Measurements from ENCODE around the gene ADD3. TPM values are rescaled to one million over a fixed set of nuclear protein-coding genes. Genes with fewer than 3 reads are reported as not detected.
"Not testable (repeated sequence)": the region's sequence is repeated elsewhere in the genome, so short reads cannot be mapped to it uniquely, and the experiment has no call there.

ADD3 gene
- total RNA-seq, 1 donor from 2014 or later: 113 TPM

GRCh38 chr10:110113670-110114337 is 106.0 kb downstream of the ADD3 start:
- H3K27me3 ChIP-seq (ENCODE audit: control insufficient read depth in 3 of 3, insufficient read depth in 3 of 3, low read length in 3 of 3): no peaks in the 10 kb centered on the region
- no peak overlapping the region for H3K4me3 ChIP-seq (ENCODE audit: low read length in 3 of 3)
- peaks cover 0 to 5% (median 0%) of the 10 kb centered on the region in 3 donors for H3K4me1 ChIP-seq (ENCODE audit: control insufficient read depth in 3 of 3, insufficient read depth in 3 of 3, low read length in 3 of 3)
- peaks cover 0 to 5% (median 0%) of the 10 kb centered on the region in 3 donors for H3K36me3 ChIP-seq (ENCODE audit: control insufficient read depth in 3 of 3, insufficient read depth in 3 of 3, low read length in 3 of 3)
- no peaks in the 10 kb centered on the region for H3K9me3 ChIP-seq (ENCODE audit: control insufficient read depth in 3 of 3, low read length in 3 of 3)
- no peak overlapping the region for H3K9ac ChIP-seq (ENCODE audit: low read depth in 1 of 3, low read length in 3 of 3)
- no peak overlapping the region for H3K27ac ChIP-seq (ENCODE audit: low read depth, low read length)

- H3K4me1 ChIP-seq (ENCODE audit: control insufficient read depth in 3 of 3, insufficient read depth in 3 of 3, low read length in 3 of 3): peaks cover 0 to 12% (median 0%) of the 10 kb centered on the region in 3 donors
- not testable (repeated sequence) for H3K9me3 ChIP-seq (ENCODE audit: control insufficient read depth in 3 of 3, low read length in 3 of 3); H3K9ac ChIP-seq (ENCODE audit: low read depth in 1 of 3, low read length in 3 of 3); H3K4me3 ChIP-seq (ENCODE audit: low read length in 3 of 3); H3K36me3 ChIP-seq (ENCODE audit: control insufficient read depth in 3 of 3, insufficient read depth in 3 of 3, low read length in 3 of 3); H3K27me3 ChIP-seq (ENCODE audit: control insufficient read depth in 3 of 3, insufficient read depth in 3 of 3, low read length in 3 of 3); H3K27ac ChIP-seq (ENCODE audit: low read depth, low read length)
These were observed 106.9 kb downstream of the ADD3 start for GRCh38 chr10:110114668-110115067.

GRCh38 chr10:110115784-110116520 is 108.2 kb downstream of the ADD3 start:
- Histone ChIP-seq H3K9me3 (ENCODE audit: control insufficient read depth in 3 of 3, low read length in 3 of 3) (no peaks in the 10 kb centered on the region), H3K9ac (ENCODE audit: low read depth in 1 of 3, low read length in 3 of 3) (no peak overlapping the region), H3K4me1 (ENCODE audit: control insufficient read depth in 3 of 3, insufficient read depth in 3 of 3, low read length in 3 of 3) (peaks cover 0 to 14% (median 0%) of the 10 kb centered on the region in 3 donors), H3K27ac (ENCODE audit: low read depth, low read length) (no peak overlapping the region), H3K36me3 (ENCODE audit: control insufficient read depth in 3 of 3, insufficient read depth in 3 of 3, low read length in 3 of 3) (peaks cover 0 to 4% (median 0%) of the 10 kb centered on the region in 3 donors), H3K4me3 (ENCODE audit: low read length in 3 of 3) (no peak overlapping the region), H3K27me3 (ENCODE audit: control insufficient read depth in 3 of 3, insufficient read depth in 3 of 3, low read length in 3 of 3) (no peaks in the 10 kb centered on the region)

GRCh38 chr10:110118891-110119621 is 111.3 kb downstream of the ADD3 start:
- H3K4me1 ChIP-seq (ENCODE audit: control insufficient read depth in 3 of 3, insufficient read depth in 3 of 3, low read length in 3 of 3): peaks cover 0 to 14% (median 0%) of the 10 kb centered on the region in 3 donors
- H3K9me3 ChIP-seq (ENCODE audit: control insufficient read depth in 3 of 3, low read length in 3 of 3): no peaks in the 10 kb centered on the region
- H3K9ac ChIP-seq (ENCODE audit: low read depth in 1 of 3, low read length in 3 of 3): no peak overlapping the region
- H3K27me3 ChIP-seq (ENCODE audit: control insufficient read depth in 3 of 3, insufficient read depth in 3 of 3, low read length in 3 of 3): no peaks in the 10 kb centered on the region
- H3K4me3 ChIP-seq (ENCODE audit: low read length in 3 of 3): no peak overlapping the region
- peaks cover 0 to 5% (median 0%) of the 10 kb centered on the region in 3 donors for H3K36me3 ChIP-seq (ENCODE audit: control insufficient read depth in 3 of 3, insufficient read depth in 3 of 3, low read length in 3 of 3)
- H3K27ac ChIP-seq (ENCODE audit: low read depth, low read length): peak overlapping the region; percentile 42

GRCh38 chr10:110123594-110123993 is 115.8 kb downstream of the ADD3 start:
- Histone ChIP-seq H3K27me3 (ENCODE audit: control insufficient read depth in 3 of 3, insufficient read depth in 3 of 3, low read length in 3 of 3) (no peaks in the 10 kb centered on the region), H3K9me3 (ENCODE audit: control insufficient read depth in 3 of 3, low read length in 3 of 3) (no peaks in the 10 kb centered on the region), H3K4me3 (ENCODE audit: low read length in 3 of 3) (no peak overlapping the region), H3K27ac (ENCODE audit: low read depth, low read length) (no peak overlapping the region), H3K36me3 (ENCODE audit: control insufficient read depth in 3 of 3, insufficient read depth in 3 of 3, low read length in 3 of 3) (peaks cover 0 to 5% (median 0%) of the 10 kb centered on the region in 3 donors), H3K9ac (ENCODE audit: low read depth in 1 of 3, low read length in 3 of 3) (no peak overlapping the region), H3K4me1 (ENCODE audit: control insufficient read depth in 3 of 3, insufficient read depth in 3 of 3, low read length in 3 of 3) (peaks cover 0 to 11% (median 0%) of the 10 kb centered on the region in 3 donors)

- no peak overlapping the region for H3K9ac ChIP-seq (ENCODE audit: low read depth in 1 of 3, low read length in 3 of 3)
- no peaks in the 10 kb centered on the region for H3K9me3 ChIP-seq (ENCODE audit: control insufficient read depth in 3 of 3, low read length in 3 of 3)
- peaks cover 0 to 18% (median 0%) of the 10 kb centered on the region in 3 donors for H3K36me3 ChIP-seq (ENCODE audit: control insufficient read depth in 3 of 3, insufficient read depth in 3 of 3, low read length in 3 of 3)
- no peaks in the 10 kb centered on the region for H3K4me1 ChIP-seq (ENCODE audit: control insufficient read depth in 3 of 3, insufficient read depth in 3 of 3, low read length in 3 of 3)
- no peak overlapping the region for H3K4me3 ChIP-seq (ENCODE audit: low read length in 3 of 3)
- H3K27me3 ChIP-seq (ENCODE audit: control insufficient read depth in 3 of 3, insufficient read depth in 3 of 3, low read length in 3 of 3): no peaks in the 10 kb centered on the region
- H3K27ac ChIP-seq (ENCODE audit: low read depth, low read length): no peak overlapping the region
These were observed 121.7 kb downstream of the ADD3 start for GRCh38 chr10:110129490-110129889.

- H3K4me3 ChIP-seq (ENCODE audit: low read length in 3 of 3): no peak overlapping the region
- no peaks in the 10 kb centered on the region for H3K9me3 ChIP-seq (ENCODE audit: control insufficient read depth in 3 of 3, low read length in 3 of 3)
- no peak overlapping the region for H3K9ac ChIP-seq (ENCODE audit: low read depth in 1 of 3, low read length in 3 of 3)
- H3K4me1 ChIP-seq (ENCODE audit: control insufficient read depth in 3 of 3, insufficient read depth in 3 of 3, low read length in 3 of 3): no peaks in the 10 kb centered on the region
- H3K27ac ChIP-seq (ENCODE audit: low read depth, low read length): no peak overlapping the region
- H3K27me3 ChIP-seq (ENCODE audit: control insufficient read depth in 3 of 3, insufficient read depth in 3 of 3, low read length in 3 of 3): no peaks in the 10 kb centered on the region
- peaks cover 0 to 16% (median 0%) of the 10 kb centered on the region in 3 donors for H3K36me3 ChIP-seq (ENCODE audit: control insufficient read depth in 3 of 3, insufficient read depth in 3 of 3, low read length in 3 of 3)
These were observed 127.1 kb downstream of the ADD3 start for GRCh38 chr10:110134917-110135316.

- not testable (repeated sequence) for H3K9me3 ChIP-seq (ENCODE audit: control insufficient read depth in 3 of 3, low read length in 3 of 3); H3K4me1 ChIP-seq (ENCODE audit: control insufficient read depth in 3 of 3, insufficient read depth in 3 of 3, low read length in 3 of 3); H3K27me3 ChIP-seq (ENCODE audit: control insufficient read depth in 3 of 3, insufficient read depth in 3 of 3, low read length in 3 of 3); H3K27ac ChIP-seq (ENCODE audit: low read depth, low read length); H3K9ac ChIP-seq (ENCODE audit: low read depth in 1 of 3, low read length in 3 of 3); H3K4me3 ChIP-seq (ENCODE audit: low read length in 3 of 3)
- peaks cover 0 to 11% (median 0%) of the 10 kb centered on the region in 3 donors for H3K36me3 ChIP-seq (ENCODE audit: control insufficient read depth in 3 of 3, insufficient read depth in 3 of 3, low read length in 3 of 3)
These were observed 128.1 kb downstream of the ADD3 start for GRCh38 chr10:110135836-110136235.

GRCh38 chr10:110137142-110137545 is 129.4 kb downstream of the ADD3 start:
- peak overlapping the region; percentile 36 for H3K27ac ChIP-seq (ENCODE audit: low read depth, low read length)
- H3K4me3 ChIP-seq (ENCODE audit: low read length in 3 of 3): no peak overlapping the region
- peaks cover 3 to 4% (median 3%) of the 10 kb centered on the region in 3 donors for H3K4me1 ChIP-seq (ENCODE audit: control insufficient read depth in 3 of 3, insufficient read depth in 3 of 3, low read length in 3 of 3)

More at GRCh38 chr10:110137142-110137545, 129.4 kb downstream of the ADD3 start:
- Histone ChIP-seq H3K9me3 (ENCODE audit: control insufficient read depth in 3 of 3, low read length in 3 of 3) (no peaks in the 10 kb centered on the region), H3K9ac (ENCODE audit: low read depth in 1 of 3, low read length in 3 of 3) (no peak overlapping the region), H3K27me3 (ENCODE audit: control insufficient read depth in 3 of 3, insufficient read depth in 3 of 3, low read length in 3 of 3) (no peaks in the 10 kb centered on the region), H3K36me3 (ENCODE audit: control insufficient read depth in 3 of 3, insufficient read depth in 3 of 3, low read length in 3 of 3) (peaks cover 0 to 2% (median 0%) of the 10 kb centered on the region in 3 donors)

All from skeletal muscle tissue (tissue), 4 donors.